ENCODE data around the gene KCNMA1. TPM values are rescaled to one million over a fixed set of nuclear protein-coding genes. Genes with fewer than 3 reads are reported as not detected.

Gene KCNMA1
- total and polyA plus RNA-seq, 9 of the 15 experiments (the other 6 are each of a cell fraction or from before 2014, with no cell fraction given), result 0.01 to 0.95 (median 0.15) TPM; not detected in 4

DNA sequence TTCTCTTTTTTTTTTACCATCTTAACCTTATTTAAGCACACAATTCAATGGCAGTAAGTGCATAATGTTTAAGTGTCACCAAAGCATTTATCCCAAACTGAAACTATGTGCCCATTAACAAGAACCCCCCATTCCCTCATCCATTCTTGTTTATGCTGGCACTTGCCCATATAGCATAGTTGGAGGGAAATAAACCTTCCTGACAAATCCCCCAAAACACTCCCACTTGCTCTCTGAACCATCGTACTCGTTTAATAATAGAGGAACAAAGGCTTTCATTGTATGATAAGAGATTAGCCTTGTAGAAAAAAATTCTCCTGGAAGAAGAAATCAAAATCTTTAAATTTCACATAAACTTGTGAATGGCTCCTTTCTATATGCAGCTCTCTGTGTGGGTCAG lies 26.4 kb upstream of the KCNMA1 start:
- no peak overlapping the region for H3K4me3 ChIP-seq
- TF ChIP-seq ZZZ3 (IDR thresholded peaks at IDR 0.05), result no peak
- TF ChIP-seq, protein P1, sequence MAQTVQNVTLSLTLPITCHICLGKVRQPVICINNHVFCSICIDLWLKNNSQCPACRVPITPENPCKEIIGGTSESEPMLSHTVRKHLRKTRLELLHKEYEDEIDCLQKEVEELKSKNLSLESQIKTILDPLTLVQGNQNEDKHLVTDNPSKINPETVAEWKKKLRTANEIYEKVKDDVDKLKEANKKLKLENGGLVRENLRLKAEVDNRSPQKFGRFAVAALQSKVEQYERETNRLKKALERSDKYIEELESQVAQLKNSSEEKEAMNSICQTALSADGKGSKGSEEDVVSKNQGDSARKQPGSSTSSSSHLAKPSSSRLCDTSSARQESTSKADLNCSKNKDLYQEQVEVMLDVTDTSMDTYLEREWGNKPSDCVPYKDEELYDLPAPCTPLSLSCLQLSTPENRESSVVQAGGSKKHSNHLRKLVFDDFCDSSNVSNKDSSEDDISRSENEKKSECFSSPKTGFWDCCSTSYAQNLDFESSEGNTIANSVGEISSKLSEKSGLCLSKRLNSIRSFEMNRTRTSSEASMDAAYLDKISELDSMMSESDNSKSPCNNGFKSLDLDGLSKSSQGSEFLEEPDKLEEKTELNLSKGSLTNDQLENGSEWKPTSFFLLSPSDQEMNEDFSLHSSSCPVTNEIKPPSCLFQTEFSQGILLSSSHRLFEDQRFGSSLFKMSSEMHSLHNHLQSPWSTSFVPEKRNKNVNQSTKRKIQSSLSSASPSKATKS (CRISPR knock-in tag; IDR thresholded peaks at IDR 0.05), result no peak
- TF ChIP-seq PCBP1 (IDR thresholded peaks at IDR 0.05; ENCODE audit: low read depth, low read length, poor library complexity, severe bottlenecking), result no peak
- TF ChIP-seq ZFP30 (CRISPR knock-in tag; IDR thresholded peaks at IDR 0.05; ENCODE audit: borderline replicate concordance), result no peak
- TF ChIP-seq PYGO2 (tag; IDR thresholded peaks at IDR 0.05), result no peak
- TF ChIP-seq RFX7 (CRISPR knock-in tag; IDR thresholded peaks at IDR 0.05), result no peak
- TF ChIP-seq FOXK2 (conservative IDR thresholded peaks at IDR 0.05 in 1 of 2, IDR thresholded peaks at IDR 0.05 in 1 of 2; ENCODE audit: low read depth in 2 of 2), result no peak
- TF ChIP-seq, protein P2, sequence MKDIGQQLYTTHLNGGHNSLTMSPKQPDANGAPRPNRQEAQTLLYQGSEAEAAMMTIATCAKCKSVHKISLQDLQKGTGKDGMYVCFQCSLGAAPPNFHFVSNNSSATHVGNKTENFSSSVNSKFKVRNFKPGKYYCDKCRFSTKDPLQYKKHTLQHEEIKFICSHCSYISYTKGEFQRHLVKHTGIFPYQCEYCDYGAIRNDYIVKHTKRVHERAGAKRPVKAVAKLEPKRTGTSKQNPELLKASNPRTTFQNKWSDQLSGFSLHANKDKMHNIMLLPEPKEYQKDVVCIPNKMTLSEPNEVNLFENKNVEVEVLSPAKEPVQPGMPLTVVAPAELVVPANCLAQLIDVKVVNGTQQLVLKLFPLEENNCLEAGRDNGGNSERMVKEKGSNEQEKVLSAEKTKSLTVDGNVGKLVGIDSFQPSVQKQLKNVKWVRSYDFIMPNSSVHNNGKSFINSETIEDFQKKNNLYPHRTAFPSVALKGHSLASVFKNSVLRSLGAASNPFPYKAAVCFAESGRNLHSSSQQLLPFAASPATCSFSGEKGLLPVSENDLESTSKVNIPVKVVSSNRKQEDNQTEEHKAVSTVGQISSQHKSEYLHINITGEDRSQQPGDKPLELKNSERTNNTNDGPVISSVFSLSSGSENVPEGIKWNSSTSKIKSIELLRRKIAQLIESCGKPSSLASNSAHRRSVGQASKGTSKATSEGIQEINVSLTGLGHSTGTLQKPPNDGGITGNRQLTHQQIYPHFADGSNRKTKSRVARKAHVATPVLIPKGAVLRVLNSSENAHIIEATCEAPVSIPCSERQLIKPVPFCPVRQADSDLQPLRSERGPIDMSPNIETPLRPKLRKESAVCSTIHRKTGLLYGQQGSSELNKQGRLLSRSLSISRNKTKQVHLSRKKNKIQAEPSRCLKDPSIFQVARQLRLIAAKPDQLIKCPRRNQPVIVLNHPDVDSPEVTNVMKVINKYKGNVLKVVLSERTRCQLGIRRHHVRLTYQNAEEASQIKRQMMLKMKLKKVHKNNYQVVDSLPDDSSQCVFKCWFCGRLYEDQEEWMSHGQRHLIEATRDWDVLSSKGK (CRISPR knock-in tag; IDR thresholded peaks at IDR 0.05), result no peak
- TF ChIP-seq, protein P3, sequence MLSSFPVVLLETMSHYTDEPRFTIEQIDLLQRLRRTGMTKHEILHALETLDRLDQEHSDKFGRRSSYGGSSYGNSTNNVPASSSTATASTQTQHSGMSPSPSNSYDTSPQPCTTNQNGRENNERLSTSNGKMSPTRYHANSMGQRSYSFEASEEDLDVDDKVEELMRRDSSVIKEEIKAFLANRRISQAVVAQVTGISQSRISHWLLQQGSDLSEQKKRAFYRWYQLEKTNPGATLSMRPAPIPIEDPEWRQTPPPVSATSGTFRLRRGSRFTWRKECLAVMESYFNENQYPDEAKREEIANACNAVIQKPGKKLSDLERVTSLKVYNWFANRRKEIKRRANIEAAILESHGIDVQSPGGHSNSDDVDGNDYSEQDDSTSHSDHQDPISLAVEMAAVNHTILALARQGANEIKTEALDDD (IDR thresholded peaks at IDR 0.05), result no peak
- TF ChIP-seq ADNP (tag; IDR thresholded peaks at IDR 0.05), result no peak
- no peak for TF ChIP-seq ZNF316 (IDR thresholded peaks at IDR 0.05)
- peaks cover 5 to 13% of the 10 kb centered on the region in 2 experiments; a peak in 4 of 5 replicates for H3K27me3 ChIP-seq (ENCODE audit: control insufficient read depth in 2 of 2, insufficient read depth in 2 of 2, low read length in 2 of 2)
- H3K79me2 ChIP-seq (ENCODE audit: control insufficient read depth, insufficient read depth, low read length), result no peaks in the 10 kb centered on the region
- FAIRE-seq (no peak), DNase-seq (ENCODE audit: extremely low read depth in 1 of 4, low spot score in 3 of 4) (no peak), ATAC-seq (no peak)
- no peaks in the 10 kb centered on the region for H3K9me1 ChIP-seq (ENCODE audit: control insufficient read depth, insufficient read depth, low read length)
- no TSS peak for BruUV-seq (replicated peaks)
- no peak overlapping the region for H3K4me2 ChIP-seq (ENCODE audit: insufficient read depth, low read length)
- no peak overlapping the region for H3K27ac ChIP-seq (ENCODE audit: extremely low read depth, low read depth, low read length)
- H2AFZ ChIP-seq (ENCODE audit: low read depth, low read length), result no peak overlapping the region
- 0% methylated on average over 2 of the region's 2 CpGs for WGBS (ENCODE audit: insufficient coverage, low coverage, missing lambda C conversion rate)
- in situ Hi-C loops (cut with MboI), result no loop called here
- H3K9me3 ChIP-seq (replicated peaks; ENCODE audit: control insufficient read depth, insufficient read depth, low read depth, low read length), result no peaks in the 10 kb centered on the region
- no peak overlapping the region for H3K9ac ChIP-seq (ENCODE audit: insufficient read depth in 1 of 2, low read depth in 2 of 2, low read length in 2 of 2)
- CTCF ChIA-PET (ENCODE audit: low intra/inter-chr PET ratio), result interaction anchor here (0.6 kb wide), 1 partner anchor 487 kb away, joined by 3 read pairs; no protein-coding TSS in a partner anchor
- POLR2A ChIA-PET, result interaction anchor here (0.5 kb wide), 1 partner anchor 483 kb away, joined by 3 read pairs; no protein-coding TSS in a partner anchor
- H4K20me1 ChIP-seq (replicated peaks; ENCODE audit: control insufficient read depth, insufficient read depth, low read length), result no peaks in the 10 kb centered on the region
- H3K36me3 ChIP-seq (ENCODE audit: control insufficient read depth, insufficient read depth, low read length), result no peaks in the 10 kb centered on the region
- intact Hi-C loops (cut with micrococcal nuclease), result loop anchor here (5.0 kb wide), 1 partner anchor 48 kb away; no protein-coding TSS in a partner anchor
- H3K4me1 ChIP-seq (replicated peaks in 1 of 2; ENCODE audit: control insufficient read depth in 2 of 2, insufficient read depth in 2 of 2, low read length in 2 of 2), result no peaks in the 10 kb centered on the region
